ENCODE results near the gene ARRDC4. TPM values are rescaled to one million over a fixed set of nuclear protein-coding genes. Genes with fewer than 3 reads are reported as not detected.

ARRDC4 gene
- total RNA-seq (1 to 10 TPM; 1.3 to 1.5 TPM), polyA plus RNA-seq (under 1 TPM; 0.53 to 0.63 (median 0.56) TPM), total RNA-seq (3.6 to 15.6 (median 11.4) reads per million in 6 experiments)

- POLR2A ChIA-PET, result no interaction called here
- peaks cover 13 to 38% (median 28%) of the 10 kb centered on the region in 4 donors for H3K4me1 Mint-ChIP-seq
- H3K9me3 Mint-ChIP-seq, result peaks cover 0 to 2% (median 0%) of the 10 kb centered on the region in 9 donors
- peak within 1 kb of the TSS; percentile 89 to 95 (median 94) for H3K27ac Mint-ChIP-seq
- H3K27me3 Mint-ChIP-seq, result peaks cover 0 to 2% (median 0%) of the 10 kb centered on the region in 5 donors
- peak; percentile 94 to 100 (median 99) for DNase-seq
- no peaks in the 10 kb centered on the region for H3K36me3 Mint-ChIP-seq
- H3K4me3 Mint-ChIP-seq, result peak within 1 kb of the TSS; percentile 72 to 95 (median 88)
- ATAC-seq, result peak; percentile 91 to 94
Measured at GRCh38 chr15:97960364-97961066, at the start of gene ARRDC4. ARRDC4 (plus strand) TSS chr15:97960703; CDS start chr15:97960862, 159 bp downstream.

GRCh38 chr15:97914711-97915110 is 45.8 kb upstream of the ARRDC4 start:
- no peaks in the 10 kb centered on the region for H3K4me1 Mint-ChIP-seq
- ATAC-seq (no peak), DNase-seq (no peak)
- H3K36me3 Mint-ChIP-seq, result no peaks in the 10 kb centered on the region
- H3K27ac Mint-ChIP-seq, result no peak overlapping the region
- H3K27me3 Mint-ChIP-seq, result peaks cover 0 to 52% (median 4%) of the 10 kb centered on the region in 5 donors
- H3K4me3 Mint-ChIP-seq, result no peak overlapping the region
- no peaks in the 10 kb centered on the region for H3K9me3 Mint-ChIP-seq
- POLR2A ChIA-PET, result no interaction called here

DNA sequence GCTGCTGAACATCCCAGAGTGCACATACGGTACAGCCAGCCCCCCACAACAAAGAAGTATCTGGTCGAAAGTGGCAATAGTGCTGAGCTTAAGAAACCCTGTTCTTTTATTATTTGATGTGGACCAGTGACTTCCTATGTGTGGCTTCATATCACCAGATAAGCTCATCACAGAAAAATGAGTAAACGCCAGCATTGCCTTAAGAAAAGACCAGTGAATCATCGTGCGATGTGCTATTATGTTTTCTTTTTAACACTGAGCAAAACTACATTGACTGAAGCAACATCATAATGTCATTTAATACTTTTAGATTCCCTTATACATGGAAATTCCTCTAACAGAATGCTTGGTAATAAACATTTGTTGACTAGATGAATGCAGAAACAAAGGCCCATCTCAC is 45.2 kb upstream of the ARRDC4 start:
- ATAC-seq, result no peak

GRCh38 chr15:97921296-97921865 is 39.1 kb upstream of the ARRDC4 start:
- no peak overlapping the region for H3K27ac Mint-ChIP-seq
- H3K27me3 Mint-ChIP-seq, result peaks cover 0 to 36% (median 0%) of the 10 kb centered on the region in 5 donors
- DNase-seq (no peak), ATAC-seq (no peak)
- POLR2A ChIA-PET, result no interaction called here
- H3K4me3 Mint-ChIP-seq, result no peak overlapping the region
- peaks cover 0 to 25% (median 11%) of the 10 kb centered on the region in 9 donors for H3K9me3 Mint-ChIP-seq
- H3K36me3 Mint-ChIP-seq, result peaks cover 0 to 12% (median 7%) of the 10 kb centered on the region in 3 donors
- no peaks in the 10 kb centered on the region for H3K4me1 Mint-ChIP-seq

More for the DNA sequence above, 45.2 kb upstream of the ARRDC4 start:
- Mint-ChIP-seq H3K27me3 (peaks cover 0 to 52% (median 4%) of the 10 kb centered on the region in 5 donors), H3K27ac (no peak overlapping the region), H3K4me1 (no peaks in the 10 kb centered on the region), H3K4me3 (no peak overlapping the region), H3K36me3 (no peaks in the 10 kb centered on the region), H3K9me3 (no peaks in the 10 kb centered on the region)
- no peak for DNase-seq
- POLR2A ChIA-PET, result no interaction called here

DNA sequence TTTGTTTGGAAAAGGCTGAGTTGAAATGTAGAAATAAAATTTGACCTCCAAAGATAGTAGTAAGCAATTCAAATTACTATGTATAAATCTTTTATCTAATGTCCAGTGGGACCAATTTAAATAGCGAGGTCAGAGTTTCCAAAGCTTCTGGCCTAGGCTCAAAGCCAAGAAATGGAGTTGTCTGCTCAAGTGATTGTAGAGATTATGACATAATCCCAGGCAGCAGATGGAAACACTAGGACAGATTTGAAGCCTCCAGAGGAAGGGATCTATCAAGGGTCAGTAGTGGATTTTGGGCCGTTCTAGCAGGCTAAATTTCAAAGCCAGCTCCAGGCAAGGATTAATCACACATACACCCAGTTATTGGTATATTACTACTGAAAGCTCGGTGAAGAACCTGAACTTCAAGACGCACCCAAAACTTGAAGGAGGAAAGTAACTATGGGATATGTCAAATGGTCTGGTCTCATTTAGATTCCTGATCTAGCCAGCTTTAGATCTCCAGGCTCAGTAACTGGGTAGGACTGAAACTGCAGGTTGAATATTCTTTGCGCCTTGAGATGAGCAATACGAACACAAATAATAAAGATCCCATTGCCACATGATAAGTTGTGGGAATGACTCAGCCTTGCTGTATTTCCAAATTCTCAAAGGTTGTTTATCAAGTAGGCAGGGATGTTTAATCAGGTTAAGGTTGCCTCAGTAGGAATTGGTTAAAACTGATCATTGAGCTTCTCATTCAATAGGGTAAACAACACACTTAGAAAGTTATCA is 30.9 kb upstream of the ARRDC4 start:
- ATAC-seq (no peak), DNase-seq (no peak)
- Mint-ChIP-seq H3K27ac (no peak overlapping the region), H3K27me3 (peaks cover 0 to 10% (median 1%) of the 10 kb centered on the region in 5 donors), H3K4me3 (no peak overlapping the region), H3K9me3 (peaks cover 0 to 30% (median 14%) of the 10 kb centered on the region in 9 donors), H3K36me3 (peaks cover 0 to 20% (median 17%) of the 10 kb centered on the region in 3 donors), H3K4me1 (no peaks in the 10 kb centered on the region)
- POLR2A ChIA-PET, result no interaction called here

DNA sequence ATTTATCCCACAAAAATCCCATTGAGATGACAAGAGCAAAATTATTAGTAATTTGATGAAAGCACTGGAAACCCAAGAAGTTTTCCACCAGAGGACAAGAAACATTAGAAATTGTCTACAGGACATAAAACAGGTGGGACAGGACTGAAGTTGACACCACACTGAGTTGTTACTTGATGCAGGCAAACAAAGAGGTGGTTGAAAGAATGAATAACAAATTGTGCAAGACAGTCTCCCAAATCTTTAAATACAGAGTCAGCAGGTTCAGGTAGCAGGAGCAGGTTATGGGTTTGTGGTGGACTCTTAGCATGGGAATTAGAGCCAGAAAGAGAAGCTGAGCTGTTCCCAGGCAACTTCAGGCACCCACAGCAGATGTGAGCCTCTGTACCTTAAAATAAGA is 30.3 kb upstream of the ARRDC4 start:
- Mint-ChIP-seq H3K27me3 (peaks cover 0 to 10% (median 1%) of the 10 kb centered on the region in 5 donors), H3K4me1 (no peaks in the 10 kb centered on the region), H3K4me3 (no peak overlapping the region), H3K27ac (no peak overlapping the region), H3K9me3 (peaks cover 0 to 32% (median 17%) of the 10 kb centered on the region in 9 donors), H3K36me3 (peaks cover 0 to 22% (median 18%) of the 10 kb centered on the region in 3 donors)
- ATAC-seq (no peak), DNase-seq (no peak)
- POLR2A ChIA-PET, result no interaction called here

DNA sequence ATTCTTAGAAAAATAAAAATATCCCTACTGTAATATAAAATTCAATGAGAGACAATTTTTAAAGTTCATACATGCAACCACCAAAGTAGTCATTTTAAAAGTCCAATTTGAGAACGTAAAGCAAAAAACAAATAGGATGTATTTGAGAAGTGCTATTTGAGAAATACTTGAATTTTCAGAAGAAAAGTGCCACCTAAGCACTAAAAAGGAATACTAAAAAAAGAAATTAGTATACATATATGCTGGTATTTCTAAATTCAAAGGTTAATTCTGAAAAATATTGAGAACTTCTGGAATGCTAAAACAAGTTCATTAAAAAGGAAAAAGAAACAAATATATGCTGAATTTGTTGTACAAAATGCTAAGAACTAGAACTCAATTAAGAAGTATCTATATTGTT is 29.2 kb upstream of the ARRDC4 start:
- H3K27me3 Mint-ChIP-seq, result peaks cover 0 to 10% (median 1%) of the 10 kb centered on the region in 5 donors
- ATAC-seq (no peak), DNase-seq (no peak)
- H3K27ac Mint-ChIP-seq, result no peak overlapping the region
- H3K4me3 Mint-ChIP-seq, result no peak overlapping the region
- POLR2A ChIA-PET, result no interaction called here
- peaks cover 0 to 41% (median 22%) of the 10 kb centered on the region in 9 donors for H3K9me3 Mint-ChIP-seq
- peaks cover 0 to 30% (median 21%) of the 10 kb centered on the region in 3 donors for H3K36me3 Mint-ChIP-seq
- no peaks in the 10 kb centered on the region for H3K4me1 Mint-ChIP-seq

DNA sequence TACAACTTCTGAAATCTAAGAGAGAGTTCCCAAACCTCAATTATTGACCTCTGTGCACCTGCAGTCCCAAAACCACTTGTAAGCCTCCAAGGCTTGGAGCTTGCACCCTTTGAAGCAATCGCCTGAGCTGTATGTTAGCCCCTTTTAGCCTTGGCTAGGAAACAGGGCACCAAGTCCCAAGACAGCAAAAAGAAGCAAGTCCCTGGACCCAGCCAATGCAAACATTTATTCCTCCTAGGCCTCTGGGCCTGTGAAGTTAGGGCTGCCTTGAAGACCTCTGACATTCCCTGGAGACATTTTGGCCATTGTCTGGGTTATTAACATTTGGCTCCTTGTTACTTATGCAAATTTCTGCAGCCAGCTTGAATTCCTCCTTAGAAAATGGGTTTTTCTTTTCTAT is 26.9 kb upstream of the ARRDC4 start:
- Mint-ChIP-seq H3K9me3 (peaks cover 0 to 41% (median 22%) of the 10 kb centered on the region in 9 donors), H3K27me3 (peaks cover 0 to 4% (median 0%) of the 10 kb centered on the region in 5 donors), H3K4me3 (no peak overlapping the region), H3K27ac (no peak overlapping the region), H3K4me1 (no peaks in the 10 kb centered on the region), H3K36me3 (peaks cover 0 to 30% (median 21%) of the 10 kb centered on the region in 3 donors)
- ATAC-seq, result no peak
- POLR2A ChIA-PET, result no interaction called here
- no peak for DNase-seq

DNA sequence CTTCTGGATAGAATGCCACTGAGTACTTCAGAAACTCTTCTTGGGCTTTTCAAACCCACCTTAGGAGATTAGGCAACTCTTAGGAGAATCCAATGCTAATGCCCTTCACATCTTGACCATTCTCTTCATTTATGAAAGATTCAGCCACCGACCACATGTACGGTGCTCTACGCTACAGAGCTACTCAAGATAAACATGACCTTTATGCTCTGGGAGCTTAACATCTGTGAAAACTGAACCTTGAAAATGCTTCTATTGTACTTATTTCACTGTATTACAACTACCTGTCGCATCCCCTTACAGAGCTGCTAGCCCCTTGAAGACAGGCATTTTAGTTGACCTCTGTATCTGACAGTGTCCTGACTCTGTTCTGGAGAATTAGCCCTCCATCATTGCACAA is 19.5 kb upstream of the ARRDC4 start:
- no peak for ATAC-seq
- no peak for DNase-seq
- Mint-ChIP-seq H3K4me3 (no peak overlapping the region), H3K36me3 (peaks cover 0 to under 1% (median under 1%) of the 10 kb centered on the region in 3 donors), H3K9me3 (peaks cover 0 to 4% (median under 1%) of the 10 kb centered on the region in 9 donors), H3K27ac (no peak overlapping the region), H3K4me1 (no peaks in the 10 kb centered on the region), H3K27me3 (peaks cover 0 to 2% (median 0%) of the 10 kb centered on the region in 5 donors)
- POLR2A ChIA-PET, result no interaction called here

DNA sequence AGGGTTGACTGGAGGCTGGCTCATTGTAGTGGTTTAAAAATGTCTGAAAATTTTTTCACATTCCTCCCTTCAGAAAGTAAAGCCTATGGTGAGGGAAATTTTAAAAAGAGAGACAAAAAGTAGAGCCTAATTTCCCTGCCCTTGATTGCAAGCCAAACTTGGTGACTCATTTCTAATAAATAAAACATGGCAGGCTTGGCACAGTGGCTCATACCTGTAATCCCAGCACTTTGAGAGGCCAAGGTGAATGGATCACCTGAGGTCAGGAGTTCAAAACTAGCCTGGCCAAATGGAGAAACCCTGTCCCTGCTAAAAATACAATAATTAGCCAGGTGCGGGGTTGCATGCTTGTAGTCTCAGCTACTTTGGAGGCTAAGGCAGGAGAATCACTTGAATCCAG is 18.9 kb upstream of the ARRDC4 start:
- H3K9me3 Mint-ChIP-seq, result peaks cover 0 to 2% (median 0%) of the 10 kb centered on the region in 9 donors
- H3K27me3 Mint-ChIP-seq, result peaks cover 0 to 2% (median 0%) of the 10 kb centered on the region in 5 donors
- H3K36me3 Mint-ChIP-seq, result no peaks in the 10 kb centered on the region
- no peak for ATAC-seq
- POLR2A ChIA-PET, result no interaction called here
- H3K4me1 Mint-ChIP-seq, result no peaks in the 10 kb centered on the region
- H3K27ac Mint-ChIP-seq, result no peak overlapping the region
- H3K4me3 Mint-ChIP-seq, result no peak overlapping the region
- no peak for DNase-seq

GRCh38 chr15:97944724-97945123 is 15.8 kb upstream of the ARRDC4 start:
- POLR2A ChIA-PET, result no interaction called here
- no peaks in the 10 kb centered on the region for H3K36me3 Mint-ChIP-seq
- H3K27ac Mint-ChIP-seq, result no peak overlapping the region
- H3K9me3 Mint-ChIP-seq, result no peaks in the 10 kb centered on the region
- no peaks in the 10 kb centered on the region for H3K4me1 Mint-ChIP-seq
- H3K4me3 Mint-ChIP-seq, result no peak overlapping the region
- peaks cover 0 to 2% (median 0%) of the 10 kb centered on the region in 5 donors for H3K27me3 Mint-ChIP-seq
- DNase-seq, result no peak
- no peak for ATAC-seq

GRCh38 chr15:97947465-97948260 is 12.8 kb upstream of the ARRDC4 start:
- no peaks in the 10 kb centered on the region for H3K4me1 Mint-ChIP-seq
- peak overlapping the region in 1 of 10 donors; percentile 78 for H3K27ac Mint-ChIP-seq
- no peak for ATAC-seq
- peaks cover 0 to 4% (median 0%) of the 10 kb centered on the region in 5 donors for H3K27me3 Mint-ChIP-seq
- H3K4me3 Mint-ChIP-seq, result no peak overlapping the region
- no peaks in the 10 kb centered on the region for H3K9me3 Mint-ChIP-seq
- POLR2A ChIA-PET, result no interaction called here
- no peaks in the 10 kb centered on the region for H3K36me3 Mint-ChIP-seq
- DNase-seq, result no peak

Measured in naive thymus-derived CD8-positive, alpha-beta T cell (primary cell).